ENCODE data around the gene OGDHL. TPM values are rescaled to one million over a fixed set of nuclear protein-coding genes. Genes with fewer than 3 reads are reported as not detected.

The OGDHL gene
- total RNA-seq, 4 donors from 2014 or later, result 0.62 to 1.8 (median 1.2) TPM

DNA sequence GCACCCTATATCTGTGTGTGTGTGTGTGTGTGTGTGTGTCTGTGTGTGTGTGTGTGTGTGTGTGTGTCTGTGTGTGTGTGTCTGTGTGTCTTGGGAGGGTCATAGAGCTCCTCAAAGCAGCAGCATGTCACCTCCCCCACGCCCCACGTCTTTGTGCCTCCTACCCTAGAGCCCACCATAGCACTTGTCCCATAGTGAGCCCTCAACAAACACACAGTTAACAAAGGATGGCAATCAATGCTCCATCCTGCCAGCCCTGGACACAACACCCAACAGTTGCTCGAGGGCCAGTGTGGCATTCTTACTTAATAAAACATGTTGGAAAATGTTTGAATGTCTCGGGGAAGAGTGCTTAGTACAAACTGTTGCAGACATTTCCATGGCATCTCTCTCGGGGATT is 52.2 kb downstream of the OGDHL start:
- Histone ChIP-seq H3K27ac (no peak overlapping the region), H3K36me3 (no peaks in the 10 kb centered on the region), H3K27me3 (peaks cover 10% of the 10 kb centered on the region), H3K4me1 (no peaks in the 10 kb centered on the region), H3K4me3 (no peak overlapping the region), H3K9me3 (peaks cover 0 to 10% (median 0%) of the 10 kb centered on the region in 3 donors)
- no peak for ATAC-seq
- TF ChIP-seq EP300 (IDR thresholded peaks at IDR 0.05), result no peak
- TF ChIP-seq CTCF (IDR thresholded peaks at IDR 0.05), result no peak
- TF ChIP-seq POLR2A (IDR thresholded peaks at IDR 0.05), result no peak
- no peak for TF ChIP-seq POLR2AphosphoS5 (IDR thresholded peaks at IDR 0.05)
- 50 to 69% methylated on average over 2 to 3 of the region's 5 CpGs for WGBS, 2 donors (ENCODE audit: low coverage in 1 of 2)

DNA sequence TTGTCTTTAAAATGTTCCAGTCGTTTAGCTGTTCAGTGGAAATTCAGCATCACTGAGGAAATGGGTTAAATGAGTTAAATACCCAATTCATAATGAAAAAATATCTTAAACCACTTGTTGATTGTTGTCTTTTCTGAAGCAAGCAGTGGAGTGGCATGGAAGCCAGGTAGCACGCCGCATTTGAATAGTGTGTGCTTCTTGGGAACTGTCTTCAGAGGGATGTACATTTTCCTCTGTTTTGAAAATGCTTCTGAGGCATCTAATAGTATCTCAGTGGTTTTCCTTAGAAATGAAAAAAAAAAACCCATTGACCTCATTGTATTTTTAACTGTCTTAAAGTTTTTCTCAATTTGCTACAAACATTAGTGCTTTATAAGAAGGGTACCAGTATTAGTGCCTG is 54.5 kb downstream of the OGDHL start:
- H3K27ac ChIP-seq, result no peak overlapping the region
- H3K9me3 ChIP-seq, result no peaks in the 10 kb centered on the region
- no peak for TF ChIP-seq EP300 (IDR thresholded peaks at IDR 0.05)
- TF ChIP-seq CTCF (IDR thresholded peaks at IDR 0.05), result no peak
- TF ChIP-seq POLR2AphosphoS5 (IDR thresholded peaks at IDR 0.05), result no peak
- TF ChIP-seq POLR2A (IDR thresholded peaks at IDR 0.05), result no peak
- no peaks in the 10 kb centered on the region for H3K36me3 ChIP-seq
- ATAC-seq, result no peak
- no peaks in the 10 kb centered on the region for H3K4me1 ChIP-seq
- H3K27me3 ChIP-seq, result peaks cover 10% of the 10 kb centered on the region
- 57 to 72% methylated on average over 3 of the region's 3 CpGs for WGBS, 2 donors (ENCODE audit: low coverage in 1 of 2)
- no peak overlapping the region for H3K4me3 ChIP-seq

- H3K36me3 ChIP-seq, result no peaks in the 10 kb centered on the region
- TF ChIP-seq EP300 (IDR thresholded peaks at IDR 0.05) (no peak), POLR2AphosphoS5 (IDR thresholded peaks at IDR 0.05) (no peak), POLR2A (IDR thresholded peaks at IDR 0.05) (no peak), CTCF (IDR thresholded peaks at IDR 0.05) (no peak)
- H3K27ac ChIP-seq, result no peak overlapping the region
- no peaks in the 10 kb centered on the region for H3K4me1 ChIP-seq
- peaks cover 20% of the 10 kb centered on the region for H3K27me3 ChIP-seq
- H3K4me3 ChIP-seq, result no peak overlapping the region
- WGBS, 2 donors (ENCODE audit: low coverage in 1 of 2), result 4 to 8% methylated on average over 3 of the region's 3 CpGs
- no peak for ATAC-seq
- H3K9me3 ChIP-seq, result no peaks in the 10 kb centered on the region
These were observed 61.1 kb downstream of the OGDHL start for GRCh38 chr10:49700997-49701396.

DNA sequence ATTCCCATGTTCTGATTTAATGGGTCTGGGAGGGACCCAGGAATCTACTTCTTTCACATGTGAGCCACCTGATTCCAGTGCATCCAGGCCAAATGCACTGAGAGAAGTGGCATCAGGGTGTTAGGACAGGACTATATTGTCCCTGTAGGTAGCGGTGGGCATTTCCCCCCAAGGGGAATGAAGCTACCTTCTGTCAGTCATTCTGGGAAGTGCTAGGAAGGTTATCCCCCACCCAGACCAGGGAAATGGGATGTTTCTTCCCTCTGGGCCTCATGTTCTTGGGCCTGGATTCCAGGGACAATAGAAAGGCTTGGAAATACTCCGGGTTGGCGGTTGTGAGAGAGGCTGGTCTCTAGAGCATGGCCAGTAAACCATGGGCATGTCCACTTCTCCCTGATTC is 61.9 kb downstream of the OGDHL start:
- Histone ChIP-seq H3K27ac (no peak overlapping the region), H3K4me3 (no peak overlapping the region), H3K27me3 (peaks cover 20% of the 10 kb centered on the region), H3K4me1 (no peaks in the 10 kb centered on the region), H3K36me3 (no peaks in the 10 kb centered on the region), H3K9me3 (no peaks in the 10 kb centered on the region)
- no peak for TF ChIP-seq POLR2AphosphoS5 (IDR thresholded peaks at IDR 0.05)
- ATAC-seq, result no peak
- 100% methylated on average over 1 of the region's 3 CpGs for WGBS, 2 donors (ENCODE audit: low coverage in 1 of 2)

DNA sequence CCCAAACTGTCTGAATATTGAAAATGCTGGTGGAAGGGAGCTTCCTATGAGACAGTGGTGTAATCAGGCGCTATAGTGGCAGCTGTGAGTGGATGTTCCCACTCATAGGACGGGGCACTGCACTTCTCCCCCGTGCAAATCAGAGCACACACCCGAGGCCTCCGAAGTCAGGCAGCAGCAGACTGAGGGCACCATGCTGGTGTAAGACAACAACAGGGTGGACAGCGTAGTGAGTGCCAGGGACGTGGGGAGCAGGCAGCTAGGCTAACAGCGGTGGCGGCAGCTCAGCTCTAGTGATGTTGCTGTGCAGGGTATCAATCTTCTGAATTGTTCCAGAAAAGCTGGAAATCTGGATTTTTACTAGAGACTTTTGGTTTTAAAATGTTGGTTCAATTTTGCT is 63.4 kb downstream of the OGDHL start:
- no peaks in the 10 kb centered on the region for H3K4me1 ChIP-seq
- peaks cover 21% of the 10 kb centered on the region for H3K27me3 ChIP-seq
- no peaks in the 10 kb centered on the region for H3K36me3 ChIP-seq
- TF ChIP-seq POLR2AphosphoS5 (IDR thresholded peaks at IDR 0.05), result no peak
- TF ChIP-seq POLR2A (IDR thresholded peaks at IDR 0.05), result no peak
- no peak for TF ChIP-seq EP300 (IDR thresholded peaks at IDR 0.05)
- no peak for TF ChIP-seq CTCF (IDR thresholded peaks at IDR 0.05)
- H3K4me3 ChIP-seq, result no peak overlapping the region
- 63 to 70% methylated on average over 4 to 5 of the region's 9 CpGs for WGBS, 2 donors (ENCODE audit: low coverage in 1 of 2)
- H3K9me3 ChIP-seq, result no peaks in the 10 kb centered on the region
- no peak overlapping the region for H3K27ac ChIP-seq
- no peak for ATAC-seq

Data from gastroesophageal sphincter (tissue), 4 donors.